ENCODE data around the gene ZNF532. TPM values are rescaled to one million over a fixed set of nuclear protein-coding genes. Genes with fewer than 3 reads are reported as not detected.

Gene ZNF532
- total and polyA plus RNA-seq, 2 of the 13 experiments (the other 11 are each of a cell fraction or from before 2014, with no cell fraction given), result not detected

DNA sequence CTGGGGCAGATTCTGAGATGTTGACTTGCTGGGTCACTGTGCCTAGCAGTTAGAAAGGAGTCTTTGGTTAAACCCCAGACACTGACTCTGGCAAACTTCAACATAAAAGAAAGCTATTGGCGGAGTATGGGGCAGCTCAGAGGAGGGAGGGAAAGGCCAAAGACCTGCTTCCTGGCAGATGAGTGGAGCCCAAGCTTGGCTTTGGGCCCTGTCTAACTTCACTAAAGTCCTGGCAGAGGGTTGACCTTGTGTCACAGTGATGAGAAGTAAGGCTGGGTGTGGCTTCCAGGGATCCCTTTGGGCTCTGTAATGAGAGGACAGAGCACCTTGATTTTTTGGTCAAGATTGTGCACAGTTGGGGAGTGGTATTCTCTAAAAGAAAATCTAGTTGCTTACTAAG is 145.2 kb downstream of the ZNF532 start:
- Histone ChIP-seq H2AFZ (ENCODE audit: low read length) (no peak overlapping the region), H3K27ac (ENCODE audit: extremely low read length, insufficient read depth, low read length) (no peak overlapping the region), H3K4me1 (ENCODE audit: insufficient read depth, low read length) (no peaks in the 10 kb centered on the region), H3K9me3 (ENCODE audit: low read length) (no peaks in the 10 kb centered on the region), H3K4me2 (ENCODE audit: low read depth, low read length) (no peak overlapping the region), H3K79me2 (ENCODE audit: insufficient read depth, low read length) (no peaks in the 10 kb centered on the region), H3K9ac (ENCODE audit: insufficient read depth, low read depth, low read length) (no peak overlapping the region), H4K20me1 (ENCODE audit: insufficient read depth, low read length) (no peaks in the 10 kb centered on the region), H3K4me3 (replicated peaks in 1 of 3; ENCODE audit: insufficient read depth in 1 of 3, low read depth in 2 of 3, low read length in 3 of 3) (no peak overlapping the region), H3K27me3 (ENCODE audit: control insufficient read depth in 1 of 2, insufficient read depth in 2 of 2, low read length in 2 of 2) (peaks cover 1 to 17% of the 10 kb centered on the region in 2 experiments; a peak in 3 of 5 replicates), H3K36me3 (replicated peaks in 1 of 2; ENCODE audit: control insufficient read depth in 1 of 2, insufficient read depth in 2 of 2, low read length in 2 of 2) (no peaks in the 10 kb centered on the region)
- FAIRE-seq (no peak), DNase-seq (ENCODE audit: low spot score) (no peak), ATAC-seq (no peak)
- WGBS (ENCODE audit: low lambda C conversion rate), result 0% methylated on average over 1 of the region's 1 CpG
- ChIA-PET CTCF (ENCODE audit: low intra/inter-chr PET ratio, low total read pairs) (no interaction called here), POLR2A (no interaction called here)
- in situ Hi-C loops (cut with HindIII; ENCODE audit: extremely low pct_ligation_motif_present, low pct_unique_long_range_greater_than_20kb) (no loop called here), intact Hi-C loops (cut with micrococcal nuclease; ENCODE audit: unreplicated experiment) (no loop called here)
- TF ChIP-seq, protein P1, sequence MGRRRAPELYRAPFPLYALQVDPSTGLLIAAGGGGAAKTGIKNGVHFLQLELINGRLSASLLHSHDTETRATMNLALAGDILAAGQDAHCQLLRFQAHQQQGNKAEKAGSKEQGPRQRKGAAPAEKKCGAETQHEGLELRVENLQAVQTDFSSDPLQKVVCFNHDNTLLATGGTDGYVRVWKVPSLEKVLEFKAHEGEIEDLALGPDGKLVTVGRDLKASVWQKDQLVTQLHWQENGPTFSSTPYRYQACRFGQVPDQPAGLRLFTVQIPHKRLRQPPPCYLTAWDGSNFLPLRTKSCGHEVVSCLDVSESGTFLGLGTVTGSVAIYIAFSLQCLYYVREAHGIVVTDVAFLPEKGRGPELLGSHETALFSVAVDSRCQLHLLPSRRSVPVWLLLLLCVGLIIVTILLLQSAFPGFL (CRISPR knock-in tag; IDR thresholded peaks at IDR 0.05), result no peak
- no TSS peak for BruUV-seq (replicated peaks)

GRCh38 chr18:59011289-59011688 is 146.6 kb downstream of the ZNF532 start:
- FAIRE-seq, result no peak
- no peak for TF ChIP-seq NFYC (CRISPR knock-in tag; IDR thresholded peaks at IDR 0.05)
- TF ChIP-seq ZNF550 (CRISPR knock-in tag; IDR thresholded peaks at IDR 0.05; ENCODE audit: borderline replicate concordance), result no peak
- no peak for TF ChIP-seq HDAC6 (IDR thresholded peaks at IDR 0.05; ENCODE audit: low read depth, low read length)
- TF ChIP-seq HNRNPUL1 (IDR thresholded peaks at IDR 0.05; ENCODE audit: low read depth, low read length), result no peak
- TF ChIP-seq ZNF839 (CRISPR knock-in tag; IDR thresholded peaks at IDR 0.05; ENCODE audit: borderline replicate concordance), result no peak
- TF ChIP-seq ZNF431 (CRISPR knock-in tag; IDR thresholded peaks at IDR 0.05; ENCODE audit: borderline replicate concordance, low read depth), result no peak
- TF ChIP-seq TCF12 (IDR thresholded peaks at IDR 0.05), result no peak
- TF ChIP-seq TCF12 (CRISPR knock-in tag; IDR thresholded peaks at IDR 0.05), result no peak
- TF ChIP-seq SETDB1 (CRISPR knock-in tag; IDR thresholded peaks at IDR 0.05; ENCODE audit: borderline replicate concordance), result no peak
- no peak for TF ChIP-seq SIN3A (IDR thresholded peaks at IDR 0.05; ENCODE audit: borderline replicate concordance, low read depth, low read length)
- TF ChIP-seq CBFB (CRISPR knock-in tag; IDR thresholded peaks at IDR 0.05), result no peak
- Histone ChIP-seq H2AFZ (ENCODE audit: low read length) (no peak overlapping the region), H3K4me2 (ENCODE audit: low read depth, low read length) (no peak overlapping the region), H3K36me3 (replicated peaks in 1 of 2; ENCODE audit: control insufficient read depth in 1 of 2, insufficient read depth in 2 of 2, low read length in 2 of 2) (no peaks in the 10 kb centered on the region), H3K4me3 (replicated peaks in 1 of 3; ENCODE audit: insufficient read depth in 1 of 3, low read depth in 2 of 3, low read length in 3 of 3) (no peak overlapping the region), H3K79me2 (ENCODE audit: insufficient read depth, low read length) (no peaks in the 10 kb centered on the region), H3K4me1 (ENCODE audit: insufficient read depth, low read length) (no peaks in the 10 kb centered on the region), H3K9me3 (ENCODE audit: low read length) (no peaks in the 10 kb centered on the region), H3K27me3 (ENCODE audit: control insufficient read depth in 1 of 2, insufficient read depth in 2 of 2, low read length in 2 of 2) (peaks cover 1 to 13% of the 10 kb centered on the region in 2 experiments; a peak in 3 of 5 replicates), H4K20me1 (ENCODE audit: insufficient read depth, low read length) (no peaks in the 10 kb centered on the region), H3K27ac (ENCODE audit: extremely low read length, insufficient read depth, low read length) (no peak overlapping the region), H3K9ac (ENCODE audit: insufficient read depth, low read depth, low read length) (no peak overlapping the region)
- 2% methylated on average over 4 of the region's 4 CpGs for WGBS (ENCODE audit: low lambda C conversion rate)
- no peak for ATAC-seq
- intact Hi-C loops (cut with micrococcal nuclease; ENCODE audit: unreplicated experiment) (no loop called here), in situ Hi-C loops (cut with HindIII; ENCODE audit: extremely low pct_ligation_motif_present, low pct_unique_long_range_greater_than_20kb) (no loop called here)
- no peak for DNase-seq (ENCODE audit: low spot score)
- no TSS peak for BruUV-seq (replicated peaks)
- ChIA-PET CTCF (ENCODE audit: low intra/inter-chr PET ratio, low total read pairs) (no interaction called here), POLR2A (no interaction called here)
